Measurements from ENCODE around the gene ABHD14A. TPM values are rescaled to one million over a fixed set of nuclear protein-coding genes. Genes with fewer than 3 reads are reported as not detected.

ABHD14A gene
- total and polyA plus RNA-seq, 12 donors: 19.3 to 80.1 (median 25.4) TPM

DNA sequence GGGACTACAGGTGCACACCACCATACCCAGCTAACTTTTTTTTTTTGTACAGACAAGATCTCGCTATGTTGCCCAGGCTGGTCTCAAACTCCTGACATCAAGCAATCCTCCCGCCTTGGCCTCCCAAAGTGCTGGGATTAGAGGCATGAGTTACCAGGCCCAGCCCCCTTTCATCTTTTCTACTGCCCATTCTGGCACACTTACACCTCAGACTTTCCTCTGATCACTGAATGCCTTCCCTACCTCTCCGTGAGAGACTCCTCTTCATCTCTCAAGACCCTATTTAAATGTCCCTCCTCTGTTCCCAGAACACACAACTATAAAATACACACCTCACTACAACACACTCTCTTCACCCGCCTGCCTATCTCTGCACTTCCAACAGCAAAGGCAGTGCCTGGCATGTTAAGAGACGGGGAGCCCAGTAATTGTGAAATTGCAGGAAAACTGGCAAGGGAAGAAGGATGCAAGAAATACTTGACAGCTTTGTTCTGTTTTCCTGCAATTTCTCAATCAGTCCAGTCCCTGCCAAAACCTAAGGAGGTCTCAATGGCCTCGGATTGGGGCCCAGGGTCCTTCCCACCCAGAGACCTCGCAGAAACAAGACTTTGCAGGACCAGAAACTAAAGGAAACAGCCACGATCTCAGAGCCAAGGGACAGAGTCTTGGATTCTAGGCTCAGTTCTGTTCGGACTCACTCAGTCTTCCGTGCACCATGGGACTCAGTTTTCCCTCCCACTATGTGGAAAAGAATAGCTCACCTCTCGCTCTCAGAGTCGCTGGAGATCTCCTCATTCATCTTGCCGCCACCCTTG, 34.0 kb upstream of the ABHD14A start:
- Histone ChIP-seq H3K9me3 (no peaks in the 10 kb centered on the region), H3K36me3 (peaks cover 0 to 53% (median 16%) of the 10 kb centered on the region in 9 donors), H3K27me3 (no peaks in the 10 kb centered on the region), H3K27ac (peak overlapping the region in 6 of 10 donors; percentile 65 to 96 (median 72)), H3K4me3 (peak overlapping the region; percentile 60 to 90 (median 82)), H3K4me1 (peaks cover 11 to 33% (median 29%) of the 10 kb centered on the region in 9 donors)
- intact Hi-C loops (cut with DNase I): loop anchor here in 2 of 10 donors (5.0 kb wide), 3 partner anchors 41 to 201 kb away; partner anchors contain the start of genes ACY1 (in 1 of the 2) and DUSP7 (in 1 of the 2)
- 39 to 40% methylated on average over 13 of the region's 13 CpGs for WGBS, 2 donors
- no peak for DNase-seq
- TF ChIP-seq, protein P1, sequence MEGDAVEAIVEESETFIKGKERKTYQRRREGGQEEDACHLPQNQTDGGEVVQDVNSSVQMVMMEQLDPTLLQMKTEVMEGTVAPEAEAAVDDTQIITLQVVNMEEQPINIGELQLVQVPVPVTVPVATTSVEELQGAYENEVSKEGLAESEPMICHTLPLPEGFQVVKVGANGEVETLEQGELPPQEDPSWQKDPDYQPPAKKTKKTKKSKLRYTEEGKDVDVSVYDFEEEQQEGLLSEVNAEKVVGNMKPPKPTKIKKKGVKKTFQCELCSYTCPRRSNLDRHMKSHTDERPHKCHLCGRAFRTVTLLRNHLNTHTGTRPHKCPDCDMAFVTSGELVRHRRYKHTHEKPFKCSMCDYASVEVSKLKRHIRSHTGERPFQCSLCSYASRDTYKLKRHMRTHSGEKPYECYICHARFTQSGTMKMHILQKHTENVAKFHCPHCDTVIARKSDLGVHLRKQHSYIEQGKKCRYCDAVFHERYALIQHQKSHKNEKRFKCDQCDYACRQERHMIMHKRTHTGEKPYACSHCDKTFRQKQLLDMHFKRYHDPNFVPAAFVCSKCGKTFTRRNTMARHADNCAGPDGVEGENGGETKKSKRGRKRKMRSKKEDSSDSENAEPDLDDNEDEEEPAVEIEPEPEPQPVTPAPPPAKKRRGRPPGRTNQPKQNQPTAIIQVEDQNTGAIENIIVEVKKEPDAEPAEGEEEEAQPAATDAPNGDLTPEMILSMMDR (IDR thresholded peaks at IDR 0.05): no peak
- ATAC-seq: no peak

DNA sequence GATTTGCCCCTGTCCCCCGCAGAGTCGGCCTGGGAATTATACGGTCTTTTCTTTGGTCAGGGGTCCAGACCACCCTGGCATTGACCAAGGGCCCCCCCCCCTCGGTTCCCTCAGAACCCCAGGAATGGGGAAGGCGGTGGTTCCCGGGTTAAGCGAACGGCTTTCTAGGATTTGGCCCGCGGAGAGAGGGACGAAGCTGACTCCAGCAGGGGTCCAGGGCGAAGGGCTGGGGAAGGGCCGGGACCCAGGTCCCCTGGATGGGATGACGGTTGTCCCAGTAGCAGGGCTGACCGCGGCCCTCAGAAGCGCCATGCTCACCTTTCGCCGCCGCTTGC, 33.4 kb upstream of the ABHD14A start:
- no peak for DNase-seq
- 0% methylated on average over 20 of the region's 20 CpGs for WGBS, 2 donors
- intact Hi-C loops (cut with DNase I): loop anchor here in 2 of 10 donors (5.0 kb wide), 3 partner anchors 41 to 201 kb away; partner anchors contain the start of genes ACY1 (in 1 of the 2) and DUSP7 (in 1 of the 2)

DNA sequence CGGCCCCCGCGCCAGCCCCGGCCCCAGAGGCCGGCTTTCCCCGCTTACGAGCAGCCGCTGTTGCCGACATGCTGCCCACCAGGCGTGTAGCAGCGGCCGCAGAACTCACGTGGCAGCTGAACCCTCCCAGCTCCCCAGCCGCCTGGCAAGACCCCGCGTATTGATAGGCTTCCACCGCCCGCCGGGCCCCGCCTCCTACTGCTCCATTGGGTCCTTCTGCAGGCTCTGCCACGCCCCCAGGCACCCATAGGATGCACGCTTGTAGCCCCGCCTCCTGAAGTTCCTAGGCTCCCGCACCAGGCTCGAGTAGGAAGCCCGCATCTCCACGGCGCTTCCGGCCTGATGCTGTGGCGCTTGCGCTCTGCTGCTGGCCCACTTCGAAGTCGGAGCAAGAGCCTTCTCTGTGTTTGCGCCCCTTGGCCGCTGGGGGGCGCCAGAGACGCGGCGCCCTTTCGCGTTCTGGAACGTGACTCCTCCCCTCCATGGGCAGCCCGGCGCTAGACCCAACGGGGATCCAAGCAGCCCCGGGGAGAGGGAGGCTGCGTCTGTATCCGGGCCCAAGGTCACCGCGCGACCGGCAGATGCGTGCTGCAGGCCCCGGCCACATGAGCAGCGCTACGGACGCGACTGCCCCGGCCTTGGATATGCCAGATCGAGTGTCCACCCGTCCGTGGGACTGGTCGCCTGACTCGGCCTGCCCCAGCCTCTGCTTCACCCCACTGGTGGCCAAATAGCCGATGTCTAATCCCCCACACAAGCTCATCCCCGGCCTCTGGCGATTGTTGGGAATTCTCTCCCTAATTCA, 32.9 kb upstream of the ABHD14A start, which contains the start of the genes PARP3 and RRP9:
Gene PARP3 (plus strand): TSS at position 566 of the 805 bp plus-strand sequence. CDS start 993 bp downstream, outside the sequence.
Gene RRP9 (minus strand): TSS at position 107 of the 805 bp plus-strand sequence. CDS start 37 bp downstream, at position 70.
- Histone ChIP-seq H3K27me3 (no peaks in the 10 kb centered on the region), H3K9me3 (no peaks in the 10 kb centered on the region), H3K36me3 (peaks cover 0 to 43% (median 11%) of the 10 kb centered on the region in 9 donors), H3K4me1 (peaks cover 11 to 33% (median 29%) of the 10 kb centered on the region in 9 donors), H3K27ac (peak within 1 kb of the TSS; percentile 85 to 99 (median 96)), H3K4me3 (peak within 1 kb of the TSS; percentile 60 to 90 (median 82))
- intact Hi-C loops (cut with DNase I): loop anchor here in 9 of 10 donors (1.0 to 5.0 kb wide), 9 partner anchors 25 to 202 kb away; partner anchors contain the start of genes ABHD14B (in 8 of the 9), ABHD14A (in 6 of the 9), ACY1 (in 2 of the 9) and PCBP4 (in 2 of the 9)
- WGBS, 2 donors: 2% methylated on average over 65 to 67 of the region's 67 CpGs
- DNase-seq: peak; percentile 100
- TF ChIP-seq, protein P1 (IDR thresholded peaks at IDR 0.05): peak; percentile 98 to 100 (median 100)
- peak; percentile 93 to 97 (median 96) for ATAC-seq

More for the DNA sequence above, 33.4 kb upstream of the ABHD14A start:
- peak overlapping the region in 9 of 10 donors; percentile 34 to 96 (median 69) for H3K27ac ChIP-seq
- H3K36me3 ChIP-seq: peaks cover 0 to 49% (median 16%) of the 10 kb centered on the region in 9 donors
- H3K27me3 ChIP-seq: no peaks in the 10 kb centered on the region
- H3K9me3 ChIP-seq: no peaks in the 10 kb centered on the region
- peak overlapping the region; percentile 60 to 90 (median 82) for H3K4me3 ChIP-seq
- H3K4me1 ChIP-seq: peaks cover 11 to 33% (median 29%) of the 10 kb centered on the region in 9 donors
- TF ChIP-seq, protein P1 (IDR thresholded peaks at IDR 0.05): no peak
- ATAC-seq: no peak

Data from heart right ventricle (tissue), 16 donors.